Calu3 (cell line): ENCODE results near the gene FANCD2. TPM values are rescaled to one million over a fixed set of nuclear protein-coding genes. Genes with fewer than 3 reads are reported as not detected.
A peak's percentile ranks its signal among the peaks of the same experiment; 100 is the strongest.

Experiments
- BruUV-seq: library from RNA; stranded (reverse); fragments of 400-500 nt; replicated peaks from 2 replicates; lab custom pipeline; 2021; lab: Mats Ljungman, UMichigan
- CTCF ChIA-PET: fragments of 300-600 bp; sonication (Branson Sonifier 250); formaldehyde crosslinking; loops from one replicate; lab custom pipeline; 2022; ENCODE audit warnings: antibody characterized with exemption; lab: Charles Lee
- DNase-seq: peaks from one replicate; pipeline ENCODE4 v3.0.0; 2022
- H3K27ac Mint-ChIP-seq: one replicate; pipeline ENCODE4 v1.8.0; 2022; ENCODE audit warnings: mixed read lengths; ENCODE audit not compliant: unreplicated experiment
- H3K27me3 Mint-ChIP-seq: one replicate; pipeline ENCODE4 v1.8.0; 2022; ENCODE audit warnings: mixed read lengths; ENCODE audit not compliant: unreplicated experiment
- H3K36me3 Mint-ChIP-seq: one replicate; pipeline ENCODE4 v1.8.0; 2022; ENCODE audit warnings: mild to moderate bottlenecking, moderate library complexity, mixed read lengths; ENCODE audit not compliant: insufficient read depth, unreplicated experiment
- H3K4me1 Mint-ChIP-seq: one replicate; pipeline ENCODE4 v1.8.0; 2022; ENCODE audit warnings: mild to moderate bottlenecking, low read depth, mixed read lengths; ENCODE audit not compliant: unreplicated experiment
- H3K4me3 Mint-ChIP-seq: one replicate; pipeline ENCODE4 v1.8.0; 2022; ENCODE audit warnings: mild to moderate bottlenecking, low read depth, moderate library complexity, mixed read lengths; ENCODE audit not compliant: unreplicated experiment
- H3K9me3 Mint-ChIP-seq: one replicate; pipeline ENCODE4 v1.8.0; 2022; ENCODE audit warnings: low read depth, mixed read lengths; ENCODE audit not compliant: unreplicated experiment
- intact Hi-C: fragments of 100-400 bp; cut with micrococcal nuclease; formaldehyde crosslinking; loops from one replicate; pipeline ENCODE4 v1.10.0; 2022; ENCODE audit not compliant: unreplicated experiment
- total RNA-seq: library from RNA; stranded (reverse); gene quantifications from 2 replicates; pipeline ENCODE4 v1.2.3, GENCODE V29; 2022
- TF ChIP-seq, protein P1 (sequence below): fragments of 200-600 bp; IDR thresholded peaks from one replicate; pipeline ENCODE4 v1.8.0; 2022; ENCODE audit warnings: antibody characterized with exemption; ENCODE audit not compliant: unreplicated experiment

The FANCD2 gene
- total RNA-seq, 1 experiment from 2014 or later: 40.3 TPM

DNA sequence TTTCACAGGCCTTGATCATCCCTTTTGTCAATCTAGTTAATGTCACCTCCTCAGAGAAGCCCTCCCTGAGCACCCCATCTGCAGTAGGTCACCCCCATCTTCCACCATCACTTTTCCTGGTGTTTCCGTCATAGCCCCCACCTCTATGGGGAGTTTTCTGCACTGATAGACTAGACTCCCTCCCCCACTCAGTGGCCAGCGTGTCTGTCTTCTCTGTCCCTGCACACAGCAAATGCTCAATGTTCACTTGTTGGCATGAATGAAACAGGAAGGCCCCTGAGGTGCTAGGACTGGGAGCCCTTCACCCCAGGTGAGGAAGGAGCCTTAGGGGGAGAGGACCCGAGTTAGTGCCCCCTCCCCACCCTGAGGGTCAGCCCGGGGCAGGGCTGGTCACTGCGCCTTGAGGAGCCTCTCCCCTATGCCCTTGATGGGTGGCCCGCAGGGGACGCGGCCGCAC is 15.8 kb upstream of the FANCD2 start:
- no peaks in the 10 kb centered on the region for H3K9me3 Mint-ChIP-seq
- TF ChIP-seq, protein P1, sequence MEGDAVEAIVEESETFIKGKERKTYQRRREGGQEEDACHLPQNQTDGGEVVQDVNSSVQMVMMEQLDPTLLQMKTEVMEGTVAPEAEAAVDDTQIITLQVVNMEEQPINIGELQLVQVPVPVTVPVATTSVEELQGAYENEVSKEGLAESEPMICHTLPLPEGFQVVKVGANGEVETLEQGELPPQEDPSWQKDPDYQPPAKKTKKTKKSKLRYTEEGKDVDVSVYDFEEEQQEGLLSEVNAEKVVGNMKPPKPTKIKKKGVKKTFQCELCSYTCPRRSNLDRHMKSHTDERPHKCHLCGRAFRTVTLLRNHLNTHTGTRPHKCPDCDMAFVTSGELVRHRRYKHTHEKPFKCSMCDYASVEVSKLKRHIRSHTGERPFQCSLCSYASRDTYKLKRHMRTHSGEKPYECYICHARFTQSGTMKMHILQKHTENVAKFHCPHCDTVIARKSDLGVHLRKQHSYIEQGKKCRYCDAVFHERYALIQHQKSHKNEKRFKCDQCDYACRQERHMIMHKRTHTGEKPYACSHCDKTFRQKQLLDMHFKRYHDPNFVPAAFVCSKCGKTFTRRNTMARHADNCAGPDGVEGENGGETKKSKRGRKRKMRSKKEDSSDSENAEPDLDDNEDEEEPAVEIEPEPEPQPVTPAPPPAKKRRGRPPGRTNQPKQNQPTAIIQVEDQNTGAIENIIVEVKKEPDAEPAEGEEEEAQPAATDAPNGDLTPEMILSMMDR: no peak
- H3K27ac Mint-ChIP-seq: no peak overlapping the region
- CTCF ChIA-PET: interaction anchor here (1.1 kb wide), 1 partner anchor 113 kb away, joined by 3 read pairs; no protein-coding TSS in a partner anchor
- H3K27me3 Mint-ChIP-seq: peaks cover 13% of the 10 kb centered on the region
- peaks cover 20% of the 10 kb centered on the region for H3K36me3 Mint-ChIP-seq
- no TSS peak for BruUV-seq
- H3K4me1 Mint-ChIP-seq: peaks cover 18% of the 10 kb centered on the region
- intact Hi-C loops: no loop called here
- peak overlapping the region; percentile 69 for H3K4me3 Mint-ChIP-seq
- no peak for DNase-seq

DNA sequence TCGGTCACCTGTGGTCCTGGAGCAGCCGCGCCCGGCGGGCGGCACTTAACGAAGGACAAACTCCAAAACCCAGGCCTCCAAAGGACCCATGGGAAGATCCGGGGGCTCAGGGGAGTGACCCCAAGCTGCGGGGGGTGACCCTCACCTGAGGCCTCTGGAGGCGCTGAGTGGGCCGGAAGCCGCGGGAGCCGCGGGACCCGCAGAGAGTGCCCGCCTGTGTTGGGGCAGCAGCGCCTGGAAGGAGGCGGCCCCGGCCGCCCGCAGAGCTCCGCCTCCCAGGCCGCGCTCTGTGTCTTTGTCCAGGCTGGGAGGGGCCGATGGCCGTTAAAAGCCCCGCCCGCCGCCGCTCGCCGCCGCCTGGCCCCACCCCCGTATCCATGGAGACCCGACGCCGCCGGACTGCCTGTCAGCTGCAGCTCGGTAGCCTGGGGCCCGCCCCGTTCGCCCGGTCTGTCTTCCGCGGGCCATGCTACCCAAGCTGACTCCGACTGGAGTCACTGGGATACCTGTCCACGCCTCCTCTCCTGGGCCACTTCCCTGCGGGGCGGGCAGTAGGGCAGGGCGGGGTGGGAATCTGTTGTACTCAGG is 15.3 kb upstream of the FANCD2 start:
- Mint-ChIP-seq H3K27ac (no peak overlapping the region), H3K36me3 (peaks cover 20% of the 10 kb centered on the region), H3K4me1 (peaks cover 15% of the 10 kb centered on the region), H3K4me3 (peak overlapping the region; percentile 69), H3K27me3 (peaks cover 10% of the 10 kb centered on the region), H3K9me3 (no peaks in the 10 kb centered on the region)
- no TSS peak for BruUV-seq
- peak; percentile 97 for DNase-seq
- TF ChIP-seq, protein P1: no peak
- intact Hi-C loops: no loop called here
- CTCF ChIA-PET: interaction anchor here (0.8 to 1.1 kb wide), 2 partner anchors 65 to 114 kb away, joined by 3 read pairs; no protein-coding TSS in a partner anchor

DNA sequence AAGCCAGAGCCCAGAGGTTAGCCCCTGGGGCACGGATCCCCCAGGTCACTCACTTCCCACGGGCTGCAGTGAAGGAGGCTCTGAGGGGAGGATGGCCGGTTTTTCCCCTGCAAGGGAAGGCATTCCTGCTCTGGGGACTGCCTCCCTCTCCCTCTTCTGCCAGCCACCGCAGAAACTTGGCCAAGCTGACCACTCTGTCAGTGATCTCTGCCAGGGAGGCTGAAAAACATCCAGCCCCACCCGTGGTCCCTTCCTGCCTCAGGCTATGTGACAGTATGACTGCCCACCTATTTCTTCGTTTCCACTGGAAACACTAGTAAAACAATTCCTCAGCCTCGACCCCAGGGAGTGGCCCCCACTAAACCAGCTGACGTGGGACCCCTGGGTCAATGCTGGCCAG is 14.6 kb upstream of the FANCD2 start:
- H3K9me3 Mint-ChIP-seq: no peaks in the 10 kb centered on the region
- CTCF ChIA-PET: interaction anchor here (0.8 to 1.1 kb wide), 2 partner anchors 65 to 114 kb away, joined by 3 read pairs; no protein-coding TSS in a partner anchor
- no peak overlapping the region for H3K27ac Mint-ChIP-seq
- BruUV-seq: no TSS peak
- TF ChIP-seq, protein P1: no peak
- intact Hi-C loops: no loop called here
- peaks cover 9% of the 10 kb centered on the region for H3K4me1 Mint-ChIP-seq
- DNase-seq: no peak
- H3K36me3 Mint-ChIP-seq: peaks cover 20% of the 10 kb centered on the region
- H3K27me3 Mint-ChIP-seq: peaks cover 4% of the 10 kb centered on the region
- peak overlapping the region; percentile 69 for H3K4me3 Mint-ChIP-seq

DNA sequence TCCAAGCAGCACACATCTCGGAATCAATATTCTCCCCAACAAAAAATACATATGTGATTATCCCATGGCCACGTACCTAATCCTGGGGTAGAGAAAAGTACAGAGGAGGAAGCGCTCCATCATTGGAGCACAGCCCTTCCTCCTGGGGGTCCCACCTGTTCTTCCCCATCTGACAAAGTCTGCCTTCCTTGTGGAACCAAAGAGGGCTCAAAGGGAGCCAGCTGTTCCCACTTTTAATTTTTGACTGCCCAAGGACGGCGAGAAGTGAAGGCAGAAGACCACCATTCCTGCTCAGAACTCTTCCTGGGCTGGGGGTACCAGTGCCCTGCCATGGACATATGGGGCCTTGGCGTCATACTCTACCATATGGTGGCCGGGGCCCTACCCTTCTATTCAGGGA is 14.1 kb upstream of the FANCD2 start:
- no peaks in the 10 kb centered on the region for H3K9me3 Mint-ChIP-seq
- no TSS peak for BruUV-seq
- peaks cover 20% of the 10 kb centered on the region for H3K36me3 Mint-ChIP-seq
- CTCF ChIA-PET: no interaction called here
- no peak for DNase-seq
- H3K27ac Mint-ChIP-seq: no peak overlapping the region
- intact Hi-C loops: no loop called here
- H3K4me1 Mint-ChIP-seq: peaks cover 8% of the 10 kb centered on the region
- H3K4me3 Mint-ChIP-seq: peak overlapping the region; percentile 69
- TF ChIP-seq, protein P1: no peak
- no peaks in the 10 kb centered on the region for H3K27me3 Mint-ChIP-seq
